NCI-H146 (cell line): ENCODE measurements around the gene MYCL.

Experiments
- DNase-seq: peaks from one replicate; lab custom pipeline; 2025; lab: John Stamatoyannopoulos, UW

Gene MYCL

GRCh38 chr1:39901714-39902459, at the start of gene MYCL:
Gene MYCL, minus strand, starts transcription at chr1:39901917. Its CDS starts 483 bp downstream, at chr1:39901434.
- DNase-seq: peak; percentile 83

GRCh38 chr1:39949891-39950290, 48.2 kb upstream of the MYCL start:
- no peak for DNase-seq

GRCh38 chr1:39947260-39947659, 45.5 kb upstream of the MYCL start:
- no peak for DNase-seq

- DNase-seq: no peak
Measured at GRCh38 chr1:39946216-39946615, 44.5 kb upstream of the MYCL start.

GRCh38 chr1:39944410-39945112, 42.8 kb upstream of the MYCL start:
- no peak for DNase-seq

DNA sequence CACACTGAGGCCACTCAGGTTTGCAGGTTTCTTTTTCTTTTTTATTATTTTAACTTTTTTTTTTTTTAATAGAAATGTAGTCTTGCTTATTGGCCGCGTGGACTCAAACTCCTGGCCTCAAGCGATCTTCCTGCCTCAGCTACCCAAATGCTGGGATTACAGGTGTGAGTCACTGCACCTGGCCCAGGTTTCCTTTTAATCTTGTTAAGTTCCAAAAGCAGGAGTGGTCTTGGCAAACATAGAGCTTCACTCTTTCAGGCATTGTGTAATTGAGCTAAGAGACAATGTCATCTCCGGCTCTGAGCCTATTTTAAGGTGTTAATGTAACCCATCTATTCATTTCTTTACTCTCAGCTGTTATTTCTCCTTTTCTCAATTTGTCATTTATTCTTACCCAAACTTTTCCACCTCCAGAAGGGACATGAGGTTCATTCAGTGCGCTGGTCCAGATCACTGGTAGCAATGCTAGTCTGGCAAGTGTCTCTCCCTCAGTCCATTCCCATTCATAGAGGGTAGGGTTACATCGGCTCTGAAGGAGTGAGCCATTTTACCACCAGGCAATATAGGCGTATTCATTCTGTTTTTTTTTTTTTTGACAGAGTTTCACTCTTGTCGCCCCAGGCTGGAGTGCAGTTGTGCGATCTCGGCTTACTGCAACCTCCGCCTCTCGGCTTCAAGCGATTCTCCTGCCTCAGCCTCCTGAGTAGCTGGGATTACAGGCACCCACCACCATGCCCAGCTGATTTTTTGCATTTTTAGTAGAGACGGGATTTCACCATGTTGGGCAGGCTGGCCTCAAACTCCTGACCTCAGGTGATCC, 42.0 kb upstream of the MYCL start:
- peak; percentile 37 for DNase-seq

GRCh38 chr1:39940980-39941871, 39.5 kb upstream of the MYCL start:
- no peak for DNase-seq

GRCh38 chr1:39940253-39940652, 38.5 kb upstream of the MYCL start:
- DNase-seq: no peak

DNA sequence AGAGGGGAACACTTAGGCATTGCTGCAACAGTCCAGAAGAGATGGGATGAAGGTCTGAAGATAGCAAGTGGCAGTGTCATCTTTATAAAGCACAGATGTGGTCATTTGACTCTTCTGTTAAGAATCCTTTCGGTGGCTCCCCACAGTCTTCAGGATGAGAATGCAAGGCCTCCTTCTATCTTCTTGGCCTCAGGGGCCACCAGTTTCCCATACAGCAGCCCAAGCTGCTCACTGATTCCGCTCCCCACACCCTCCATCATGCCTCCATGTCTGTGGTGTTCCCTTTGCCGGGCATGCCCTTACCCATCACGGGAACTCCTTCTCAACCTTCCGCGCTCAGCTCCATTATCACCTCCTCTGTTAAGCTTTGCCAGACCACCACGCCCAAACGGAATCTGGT, 37.1 kb upstream of the MYCL start:
- no peak for DNase-seq

DNA sequence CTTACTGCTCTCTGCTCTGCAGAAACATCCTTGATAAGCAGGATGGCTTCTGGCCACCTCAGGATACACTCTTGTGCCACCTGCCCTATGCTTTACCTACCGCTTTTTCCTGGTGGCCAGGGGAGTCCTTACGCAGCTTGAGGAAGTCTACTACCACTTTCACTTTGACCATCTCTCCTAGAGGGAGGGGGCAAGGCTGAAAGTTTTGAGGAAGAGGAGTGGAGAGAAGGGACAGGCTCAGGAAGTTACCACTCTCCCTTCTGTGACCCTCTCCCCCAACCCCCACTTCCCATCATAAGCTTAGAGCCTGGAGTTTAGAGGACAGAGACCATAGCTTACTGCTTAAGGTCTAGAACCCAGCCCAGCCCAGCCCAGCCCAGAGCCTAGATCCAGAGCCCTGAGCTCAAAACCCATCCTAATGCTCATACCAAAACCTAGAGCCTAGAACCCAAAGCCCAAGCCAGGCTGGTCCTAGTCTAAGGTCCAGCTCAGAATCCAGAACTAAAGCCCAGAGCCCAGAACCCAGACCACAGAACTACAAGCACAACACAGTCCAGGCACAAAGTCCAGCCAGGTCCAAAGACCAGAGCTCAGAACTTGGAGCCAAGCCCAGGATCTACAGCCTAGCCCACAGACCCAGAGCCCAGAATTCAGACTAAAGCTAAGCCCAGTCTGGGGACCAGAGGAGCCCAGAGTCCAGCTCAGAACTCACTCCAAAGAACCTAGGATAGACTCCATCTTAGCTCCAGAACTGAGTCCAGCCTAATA, 35.2 kb upstream of the MYCL start:
- DNase-seq: no peak

- DNase-seq: no peak
Measured at GRCh38 chr1:39933956-39934941, 32.5 kb upstream of the MYCL start.

DNA sequence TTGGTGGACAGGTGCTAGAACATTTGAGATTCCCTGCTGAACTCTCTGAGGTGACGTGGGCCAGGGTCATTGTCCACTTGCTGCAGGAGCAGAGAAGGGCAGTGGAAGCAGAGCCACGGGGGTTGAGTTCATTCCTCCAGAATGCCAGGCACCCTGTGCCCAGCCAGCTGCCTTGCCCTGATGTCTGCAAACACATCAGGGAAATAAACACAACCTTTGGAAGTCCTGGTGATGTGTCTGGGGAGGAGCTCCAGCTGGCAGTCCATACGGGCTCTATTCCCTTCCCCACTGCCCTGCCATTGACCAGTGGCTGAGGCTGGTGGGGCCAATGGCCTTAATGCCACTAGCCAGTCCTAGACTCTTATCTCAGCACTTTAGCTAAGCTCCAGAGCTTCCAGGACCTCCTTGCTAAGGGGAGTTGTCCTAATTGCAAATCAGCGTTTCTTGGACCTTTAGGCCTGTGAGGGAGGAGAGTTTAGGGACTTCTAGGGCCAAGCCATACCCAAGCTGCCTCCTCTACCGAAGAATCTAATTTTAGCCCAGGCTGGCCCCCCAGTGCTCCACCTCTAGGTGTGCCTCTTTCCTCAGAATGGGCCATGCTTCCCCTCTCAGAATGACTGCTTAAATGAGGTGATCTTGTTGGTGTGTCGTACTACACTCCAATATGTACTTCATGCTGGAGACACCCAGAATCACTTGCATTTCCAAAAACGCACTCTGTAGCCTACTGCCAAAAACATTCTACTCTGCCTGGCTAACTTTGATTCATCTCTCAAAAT, 27.3 kb upstream of the MYCL start:
- DNase-seq: no peak

DNA sequence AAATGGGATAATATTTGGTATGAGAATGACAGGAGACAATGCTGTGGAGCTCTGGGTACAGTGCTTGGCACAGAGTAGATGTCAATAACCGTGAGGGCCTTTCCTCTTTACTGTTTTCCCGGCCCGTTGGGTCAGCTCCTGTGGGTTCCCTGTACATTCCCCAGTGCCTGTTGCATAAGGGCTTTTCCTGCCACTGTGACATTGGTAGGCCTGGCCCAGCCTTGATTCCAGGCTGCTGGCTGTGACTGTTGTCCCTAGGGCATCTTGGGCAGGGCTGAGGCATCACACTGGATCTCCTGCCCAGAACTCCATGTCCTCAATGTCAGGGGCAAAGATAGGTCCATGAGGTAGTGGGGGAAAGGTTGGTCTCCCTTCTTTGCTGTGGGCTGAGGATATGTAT, 25.8 kb upstream of the MYCL start:
- DNase-seq: no peak

DNA sequence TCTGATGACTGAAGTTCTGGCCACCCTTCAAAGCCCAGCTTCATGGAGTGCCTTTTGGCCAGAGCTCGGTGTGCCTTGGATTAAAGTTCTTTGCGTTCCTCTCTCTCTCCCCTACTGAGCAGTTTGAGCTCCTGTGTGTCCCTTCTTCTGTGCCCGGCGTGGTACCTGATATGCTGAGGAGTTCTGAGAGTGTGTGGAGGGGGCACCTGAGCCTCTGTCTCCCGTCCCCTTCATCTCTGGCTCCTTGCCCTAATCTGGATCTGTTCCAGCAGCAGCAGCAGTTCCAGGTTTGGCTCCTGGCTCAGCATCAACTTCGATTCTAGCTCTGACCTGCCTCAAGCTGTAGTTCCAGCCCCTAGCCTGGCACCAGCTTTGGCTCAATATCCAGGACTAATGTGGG, 25.1 kb upstream of the MYCL start:
- DNase-seq: no peak

- DNase-seq: no peak
Measured at GRCh38 chr1:39926343-39926793, 24.7 kb upstream of the MYCL start.

DNA sequence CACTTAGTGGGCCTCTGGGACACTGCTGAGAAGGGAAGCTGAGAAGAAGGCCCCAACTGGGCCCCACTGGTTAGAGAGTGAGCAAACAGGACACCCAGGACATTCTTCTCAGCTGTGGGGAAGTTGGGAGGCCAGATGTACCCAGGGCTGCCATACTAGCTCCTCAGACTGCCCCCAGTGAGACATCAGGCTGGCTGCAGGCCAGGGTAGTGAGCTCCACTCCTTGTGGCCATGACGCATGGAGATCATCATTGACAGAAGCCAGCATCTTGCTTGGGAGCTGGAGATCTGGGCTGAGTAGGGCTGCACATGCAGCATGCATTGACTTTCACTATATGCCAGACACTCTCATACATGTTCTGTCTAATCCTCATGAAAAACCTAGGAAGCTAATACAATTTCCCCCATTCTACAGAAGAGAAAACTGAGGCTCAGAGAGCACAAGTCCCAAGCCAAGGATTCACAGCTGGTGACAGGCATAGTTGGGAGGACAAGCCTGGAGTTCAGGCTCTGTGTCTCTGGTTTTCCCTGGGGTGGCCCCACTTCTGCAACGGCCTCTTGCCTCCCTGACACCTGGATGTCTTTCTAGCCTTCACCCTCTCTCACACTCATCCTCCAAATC, 24.1 kb upstream of the MYCL start:
- DNase-seq: no peak

DNA sequence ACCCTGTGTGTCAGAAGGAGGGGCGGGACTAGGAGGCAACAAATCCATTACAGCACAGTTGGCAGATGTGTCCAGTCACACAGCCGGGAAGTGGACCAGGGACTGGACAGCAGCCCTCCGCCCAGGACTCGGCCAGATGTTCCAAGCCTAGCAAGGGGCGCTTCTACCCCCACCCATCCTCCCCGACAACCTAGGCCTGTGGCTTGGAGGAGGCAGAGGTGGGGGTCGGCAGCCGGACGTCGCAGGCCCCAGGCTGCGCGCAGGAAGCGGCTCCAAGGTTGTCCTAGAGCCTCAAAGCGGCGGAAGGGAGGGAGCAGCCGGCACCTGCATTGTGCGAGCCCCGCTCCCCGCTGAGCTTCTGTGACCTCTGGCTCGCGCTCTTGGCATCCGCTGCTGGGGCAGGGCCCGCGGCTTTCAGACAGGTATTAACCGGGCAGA, 20.6 kb upstream of the MYCL start:
- DNase-seq: peak; percentile 78

GRCh38 chr1:39919545-39919944, 17.8 kb upstream of the MYCL start:
- DNase-seq: peak; percentile 67
